Parathyroid adenoma (tissue), 2 donors: ENCODE measurements around the gene ZNF644.

Experiments
- H2AFZ ChIP-seq: fragments of 300-600 bp; sonication (generic); one replicate; pipeline ENCODE4 v1.7.0; 2017; ENCODE audit warnings: antibody characterized with exemption, mild to moderate bottlenecking
- H3K27ac ChIP-seq: fragments of 300-600 bp; sonication (generic); one replicate; pipeline ENCODE4 v1.7.0; 2017
- H3K27me3 ChIP-seq: fragments of 300-600 bp; sonication (generic); one replicate; pipeline ENCODE4 v1.7.0; 2017; ENCODE audit warnings: low read length; ENCODE audit not compliant: control insufficient read depth, insufficient read depth
- H3K36me3 ChIP-seq: fragments of 300-600 bp; sonication (generic); one replicate; pipeline ENCODE4 v1.7.0; 2017; ENCODE audit warnings: low read length; ENCODE audit not compliant: control insufficient read depth, insufficient read depth
- H3K4me1 ChIP-seq: fragments of 300-600 bp; sonication (generic); one replicate; pipeline ENCODE4 v1.7.0; 2017; ENCODE audit warnings: control low read depth
- H3K4me2 ChIP-seq: fragments of 300-600 bp; sonication (generic); one replicate; pipeline ENCODE4 v1.7.0; 2017; ENCODE audit warnings: low read length
- H3K4me3 ChIP-seq: fragments of 300-600 bp; sonication (generic); one replicate; pipeline ENCODE4 v1.7.0; 2017; ENCODE audit warnings: low read depth, low read length
- H3K79me2 ChIP-seq: fragments of 300-600 bp; sonication (generic); one replicate; pipeline ENCODE4 v1.7.0; 2017; ENCODE audit warnings: control low read depth
- H3K9ac ChIP-seq: fragments of 300-600 bp; sonication (generic); one replicate; pipeline ENCODE4 v1.7.0; 2017; ENCODE audit warnings: mild to moderate bottlenecking
- H3K9me3 ChIP-seq: fragments of 300-600 bp; sonication (generic); one replicate; pipeline ENCODE4 v1.7.0; 2017; ENCODE audit warnings: low read length; ENCODE audit not compliant: control insufficient read depth
- TF ChIP-seq, protein P1 (sequence below): fragments of 300-600 bp; sonication (generic); IDR thresholded peaks from one replicate; pipeline ENCODE4 v1.7.0; 2017; ENCODE audit warnings: antibody characterized with exemption, mild to moderate bottlenecking
- donor health status: primary hyperparathyroidism.

The ZNF644 gene

DNA sequence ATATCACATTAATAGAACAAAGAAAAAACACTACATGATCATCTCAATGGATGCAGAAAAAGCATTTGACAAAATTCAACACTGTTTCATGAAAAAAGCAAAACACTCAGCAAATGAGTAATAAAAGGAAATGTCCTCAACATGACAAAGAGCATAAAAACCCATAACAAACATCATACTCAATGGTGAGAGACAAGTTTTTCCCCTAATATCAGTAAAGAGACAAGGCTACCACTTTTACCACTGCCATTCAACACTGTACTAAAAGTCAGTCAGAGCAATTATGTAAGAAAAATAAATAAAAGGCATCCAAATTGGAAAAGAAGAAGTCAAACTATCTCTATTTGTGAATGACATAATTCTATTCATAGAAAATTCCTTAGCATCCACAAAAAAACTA lies 64.3 kb downstream of the ZNF644 start:
- peaks cover 31% of the 10 kb centered on the region for H3K79me2 ChIP-seq
- H3K4me3 ChIP-seq, result no peak overlapping the region
- H3K4me2 ChIP-seq, result no peak overlapping the region
- H3K4me1 ChIP-seq, result no peaks in the 10 kb centered on the region
- no peaks in the 10 kb centered on the region for H3K9me3 ChIP-seq
- no peaks in the 10 kb centered on the region for H3K27me3 ChIP-seq
- H2AFZ ChIP-seq, result no peak overlapping the region
- H3K9ac ChIP-seq, result no peak overlapping the region
- TF ChIP-seq, protein P1, sequence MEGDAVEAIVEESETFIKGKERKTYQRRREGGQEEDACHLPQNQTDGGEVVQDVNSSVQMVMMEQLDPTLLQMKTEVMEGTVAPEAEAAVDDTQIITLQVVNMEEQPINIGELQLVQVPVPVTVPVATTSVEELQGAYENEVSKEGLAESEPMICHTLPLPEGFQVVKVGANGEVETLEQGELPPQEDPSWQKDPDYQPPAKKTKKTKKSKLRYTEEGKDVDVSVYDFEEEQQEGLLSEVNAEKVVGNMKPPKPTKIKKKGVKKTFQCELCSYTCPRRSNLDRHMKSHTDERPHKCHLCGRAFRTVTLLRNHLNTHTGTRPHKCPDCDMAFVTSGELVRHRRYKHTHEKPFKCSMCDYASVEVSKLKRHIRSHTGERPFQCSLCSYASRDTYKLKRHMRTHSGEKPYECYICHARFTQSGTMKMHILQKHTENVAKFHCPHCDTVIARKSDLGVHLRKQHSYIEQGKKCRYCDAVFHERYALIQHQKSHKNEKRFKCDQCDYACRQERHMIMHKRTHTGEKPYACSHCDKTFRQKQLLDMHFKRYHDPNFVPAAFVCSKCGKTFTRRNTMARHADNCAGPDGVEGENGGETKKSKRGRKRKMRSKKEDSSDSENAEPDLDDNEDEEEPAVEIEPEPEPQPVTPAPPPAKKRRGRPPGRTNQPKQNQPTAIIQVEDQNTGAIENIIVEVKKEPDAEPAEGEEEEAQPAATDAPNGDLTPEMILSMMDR, result no peak
- no peak overlapping the region for H3K27ac ChIP-seq
- H3K36me3 ChIP-seq, result no peaks in the 10 kb centered on the region

DNA sequence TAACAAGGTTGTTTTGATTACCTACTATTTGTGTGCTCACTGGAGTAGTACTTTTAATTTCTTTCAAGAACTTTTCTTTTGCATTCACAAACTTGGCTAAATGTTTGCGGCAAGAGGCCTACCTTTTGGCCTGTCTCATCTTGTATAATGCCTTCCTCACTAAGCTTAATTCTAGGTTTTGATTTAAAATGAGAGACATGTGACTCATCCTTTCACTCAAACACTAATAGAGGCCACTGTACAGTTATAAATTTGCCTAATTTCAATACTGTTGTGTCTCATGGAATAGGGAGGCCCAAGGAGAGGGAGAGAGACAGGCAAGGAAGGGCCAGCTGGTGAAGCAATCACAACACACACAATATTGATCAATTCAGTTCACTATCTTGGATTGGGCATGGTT lies 66.1 kb downstream of the ZNF644 start:
- Histone ChIP-seq H3K4me1 (no peaks in the 10 kb centered on the region), H3K9me3 (no peaks in the 10 kb centered on the region), H3K79me2 (peaks cover 32% of the 10 kb centered on the region), H3K27ac (no peak overlapping the region), H2AFZ (no peak overlapping the region), H3K4me2 (no peak overlapping the region), H3K4me3 (no peak overlapping the region), H3K36me3 (no peaks in the 10 kb centered on the region), H3K9ac (no peak overlapping the region), H3K27me3 (no peaks in the 10 kb centered on the region)
- TF ChIP-seq, protein P1, result no peak

DNA sequence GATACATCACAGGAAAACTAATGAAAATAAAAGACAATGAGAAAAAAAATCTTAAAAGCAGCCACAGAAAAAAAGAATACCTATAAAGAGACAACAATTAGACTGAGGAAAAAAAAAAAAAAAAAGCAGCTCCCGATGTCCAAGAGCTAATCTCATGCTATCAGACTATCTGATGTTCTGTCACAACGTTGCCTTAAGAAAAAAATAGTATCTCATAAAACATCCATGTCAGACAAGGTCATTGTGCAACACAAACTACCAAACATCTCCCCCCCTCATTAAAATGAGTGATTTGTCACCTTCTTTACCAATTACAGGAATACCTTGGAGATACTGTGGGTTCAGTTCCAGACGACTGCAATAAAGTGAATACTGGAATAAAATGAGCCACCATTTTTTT lies 68.9 kb downstream of the ZNF644 start:
- Histone ChIP-seq H3K9ac (no peak overlapping the region), H3K27ac (no peak overlapping the region), H3K36me3 (no peaks in the 10 kb centered on the region), H2AFZ (no peak overlapping the region), H3K27me3 (no peaks in the 10 kb centered on the region), H3K4me2 (no peak overlapping the region), H3K9me3 (no peaks in the 10 kb centered on the region), H3K79me2 (peaks cover 30% of the 10 kb centered on the region), H3K4me3 (no peak overlapping the region), H3K4me1 (no peaks in the 10 kb centered on the region)
- TF ChIP-seq, protein P1, result no peak

DNA sequence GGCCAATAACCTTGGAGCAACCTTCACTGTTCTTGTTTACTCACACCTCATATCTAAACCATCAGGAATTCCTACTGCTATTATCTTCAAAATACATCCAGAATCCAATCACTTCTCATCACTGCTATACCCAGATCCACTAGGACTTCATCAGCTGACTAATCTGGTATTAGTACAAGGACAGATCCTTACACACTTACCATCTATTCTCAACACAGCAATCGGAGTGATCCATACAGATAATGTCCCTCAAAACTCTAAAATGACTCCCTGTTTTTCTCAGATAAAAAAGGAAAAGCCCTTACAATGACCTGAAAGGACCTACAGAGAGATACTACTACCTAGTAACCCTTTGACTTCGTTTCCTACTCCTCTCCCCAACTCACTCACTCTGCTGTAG lies 70.8 kb downstream of the ZNF644 start:
- no peaks in the 10 kb centered on the region for H3K27me3 ChIP-seq
- H3K9ac ChIP-seq, result no peak overlapping the region
- no peak overlapping the region for H2AFZ ChIP-seq
- H3K9me3 ChIP-seq, result no peaks in the 10 kb centered on the region
- no peaks in the 10 kb centered on the region for H3K4me1 ChIP-seq
- no peaks in the 10 kb centered on the region for H3K36me3 ChIP-seq
- TF ChIP-seq, protein P1, result no peak
- H3K4me3 ChIP-seq, result no peak overlapping the region
- H3K27ac ChIP-seq, result no peak overlapping the region
- peaks cover 19% of the 10 kb centered on the region for H3K79me2 ChIP-seq
- peak overlapping the region; percentile 16 for H3K4me2 ChIP-seq

DNA sequence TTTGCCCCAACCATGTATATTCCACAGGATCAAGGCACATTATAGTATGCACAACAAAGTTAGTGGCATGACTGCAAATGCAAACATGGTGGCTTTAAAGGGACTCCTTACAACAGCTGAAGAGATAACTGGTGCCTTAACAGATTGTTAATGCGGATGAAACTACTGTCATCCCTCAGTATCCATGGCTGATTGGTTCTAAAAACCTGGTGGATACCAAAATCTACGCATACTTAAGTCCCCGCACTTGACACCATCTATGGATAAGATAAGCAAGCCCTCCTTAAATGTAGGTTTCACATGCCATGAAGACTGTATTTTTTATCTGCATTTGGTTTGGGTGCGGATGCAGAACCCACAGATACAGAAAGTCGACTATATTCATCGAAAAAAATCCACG lies 73.5 kb downstream of the ZNF644 start:
- Histone ChIP-seq H2AFZ (no peak overlapping the region), H3K9me3 (no peaks in the 10 kb centered on the region), H3K9ac (no peak overlapping the region), H3K4me2 (no peak overlapping the region), H3K4me1 (no peaks in the 10 kb centered on the region), H3K27ac (no peak overlapping the region), H3K36me3 (no peaks in the 10 kb centered on the region), H3K79me2 (peaks cover 5% of the 10 kb centered on the region), H3K4me3 (no peak overlapping the region), H3K27me3 (no peaks in the 10 kb centered on the region)
- TF ChIP-seq, protein P1, result no peak
